GM18867 (cell line): Measurements from ENCODE around the gene TSPAN14.

Experiments
- ATAC-seq: cut with Tn5 transposase; IDR thresholded peaks from one replicate; pipeline ENCODE4 v1.9.1; 2021; ENCODE audit warnings: mild to moderate bottlenecking, moderate library complexity; ENCODE audit not compliant: unreplicated experiment

Gene TSPAN14

DNA sequence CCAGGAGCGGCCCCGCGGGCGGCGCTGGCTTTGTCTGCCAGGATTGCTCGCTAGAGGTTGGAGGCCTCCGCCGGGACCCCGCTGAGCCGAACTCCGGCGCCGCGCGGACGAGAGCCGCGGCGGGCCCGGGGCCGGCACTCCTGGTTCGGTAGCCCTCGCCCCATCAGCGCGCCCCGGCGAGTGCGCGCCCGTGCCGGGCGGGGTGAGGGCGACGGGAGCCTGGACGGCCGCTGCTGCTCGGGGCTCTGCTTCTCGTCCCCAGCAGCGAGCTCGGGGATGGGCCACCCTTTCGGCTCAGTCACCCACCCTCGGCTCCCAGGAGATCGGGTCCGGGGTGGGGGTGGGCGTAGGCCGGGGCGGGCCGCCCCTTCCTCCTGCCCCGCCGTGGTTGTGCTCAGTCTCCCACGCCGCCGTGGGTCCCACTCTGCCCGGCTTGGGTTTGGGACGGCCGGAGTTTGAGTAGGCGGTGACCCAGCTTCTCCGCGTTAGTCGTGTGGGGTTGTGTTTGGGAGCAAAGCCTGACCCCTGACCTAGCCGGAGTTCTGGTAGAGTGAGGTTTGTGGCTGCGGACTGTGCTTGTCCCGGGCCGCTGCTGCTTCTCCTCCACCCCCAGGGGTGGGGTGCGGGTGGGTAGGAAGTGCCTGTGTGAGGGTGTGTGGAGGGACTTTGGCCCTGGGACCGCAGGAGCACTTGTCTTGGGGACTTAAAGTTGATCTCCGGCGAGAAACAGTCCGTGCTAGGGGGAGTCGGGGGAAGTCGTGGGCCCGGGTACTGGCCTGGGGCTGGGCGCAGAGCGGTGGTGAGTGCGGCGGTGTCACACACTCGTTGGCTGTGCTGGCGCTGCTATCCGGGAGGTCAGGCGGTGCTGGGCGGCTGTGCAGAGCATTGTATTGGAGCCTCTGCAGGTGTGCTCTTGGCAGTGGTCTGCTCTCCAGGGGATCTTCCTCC is 677 bp downstream of the TSPAN14 start:
- peak; percentile 23 for ATAC-seq

DNA sequence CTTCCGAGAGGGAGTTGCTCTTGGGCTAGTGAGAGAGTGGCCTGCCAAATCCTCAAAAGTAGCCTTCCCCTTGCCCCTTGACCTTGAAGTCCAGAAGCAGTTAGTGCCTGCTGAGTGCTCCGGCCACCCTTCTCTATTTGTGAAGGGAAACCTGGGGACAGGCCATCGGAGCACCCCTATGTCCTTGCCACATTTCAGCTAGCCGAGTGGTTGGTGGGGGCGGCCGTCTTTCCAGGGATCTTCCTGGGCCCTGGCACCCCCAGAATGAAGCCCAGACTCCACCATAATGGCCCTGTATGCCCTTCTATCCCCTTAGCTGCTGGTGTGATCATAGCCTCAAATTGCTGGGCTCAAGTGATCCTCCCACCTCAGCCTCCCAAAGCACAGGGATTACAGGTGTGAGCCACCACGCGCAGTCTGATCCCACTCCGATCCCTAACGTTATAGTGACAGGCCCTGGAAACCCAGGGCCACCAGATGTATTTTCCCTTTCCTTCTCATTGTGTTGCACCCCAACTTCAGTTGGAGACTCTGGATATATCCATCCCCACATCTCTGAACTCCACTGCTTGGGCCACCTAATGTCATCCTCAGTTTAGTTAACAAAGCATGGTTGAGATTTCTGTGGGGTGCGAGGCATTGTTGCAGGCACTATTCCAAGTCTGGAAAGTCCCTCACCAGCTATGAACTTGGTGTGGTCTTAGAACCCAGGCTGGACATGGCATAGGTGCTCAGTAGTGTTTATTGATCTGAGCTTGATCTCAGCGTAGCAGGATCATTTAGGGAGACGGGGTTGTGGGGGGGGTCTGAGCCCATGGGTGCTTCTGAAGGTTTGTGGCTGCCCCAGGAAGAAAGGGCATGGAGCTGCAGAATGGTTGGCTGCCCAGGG is 1.6 kb downstream of the TSPAN14 start:
- no peak for ATAC-seq

DNA sequence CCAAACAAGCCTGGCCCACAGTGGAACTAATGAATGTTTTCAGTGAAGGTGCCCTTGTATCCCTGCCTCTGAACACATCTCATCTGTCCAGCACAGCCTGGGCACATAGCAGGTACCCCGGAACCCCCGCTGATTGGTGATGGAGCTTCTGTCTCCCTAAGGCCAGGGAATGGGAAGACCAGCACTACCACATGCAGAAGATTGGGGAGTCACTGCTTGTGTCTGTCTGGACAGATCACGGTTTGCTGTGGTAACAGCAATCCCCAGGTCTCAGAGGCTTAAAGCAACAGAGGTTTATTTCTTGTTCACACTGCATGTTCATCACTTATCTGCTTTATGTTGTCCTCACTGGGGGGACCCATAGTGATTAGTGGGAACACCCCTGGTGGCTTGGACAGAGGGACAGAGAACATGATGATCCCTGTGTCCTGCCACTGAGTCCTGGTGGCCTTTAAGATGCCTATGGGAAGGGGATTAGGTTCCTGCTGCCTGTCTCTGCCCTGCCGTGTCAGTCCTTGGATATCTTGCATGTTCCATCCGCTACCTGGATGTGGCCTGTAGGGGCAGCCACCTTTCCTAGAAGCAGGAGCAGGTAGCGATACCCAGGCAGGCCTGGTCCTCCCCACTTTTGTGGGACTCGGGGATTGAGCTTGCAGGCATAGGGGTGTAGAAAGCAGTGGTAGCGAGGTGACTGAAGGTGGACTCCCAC is 3.6 kb downstream of the TSPAN14 start:
- ATAC-seq, result no peak

DNA sequence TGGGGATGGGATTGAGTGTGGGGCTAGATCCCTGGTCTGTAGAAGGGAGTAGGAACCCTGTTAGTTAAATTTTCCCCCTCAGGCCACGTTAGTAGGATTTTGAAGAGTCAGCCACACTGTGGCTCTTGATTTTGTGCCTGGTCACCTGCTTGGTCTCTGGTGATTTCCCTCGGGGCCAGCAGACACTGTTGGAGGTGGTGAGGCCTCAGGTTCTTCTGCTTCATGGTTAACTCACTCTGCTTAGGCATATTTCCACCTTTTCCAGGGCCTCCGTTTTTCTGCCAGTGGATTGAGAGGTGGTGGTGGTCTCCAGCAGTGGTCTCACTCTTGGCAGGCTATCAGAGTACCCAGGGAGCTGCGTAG is 4.1 kb downstream of the TSPAN14 start:
- ATAC-seq, result no peak

DNA sequence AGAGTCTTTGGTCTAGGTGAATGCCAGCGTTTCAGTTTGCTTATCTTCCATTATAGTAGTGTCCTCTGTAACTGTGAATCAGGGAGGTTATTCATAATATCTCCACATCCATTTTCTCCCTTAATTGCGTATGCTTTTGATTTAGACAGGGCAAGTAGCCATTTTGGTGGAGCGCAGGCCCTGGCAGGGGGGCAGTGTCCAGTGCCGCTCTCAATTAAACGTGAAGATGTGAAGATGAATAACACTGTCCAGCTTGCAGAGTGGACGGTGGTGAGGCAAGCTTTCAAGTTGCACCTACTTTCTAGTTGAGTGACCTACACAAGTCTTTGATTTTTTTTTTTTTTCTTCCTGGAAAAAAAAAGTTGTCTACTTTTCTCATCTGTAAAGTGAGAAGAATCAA is 4.5 kb downstream of the TSPAN14 start:
- no peak for ATAC-seq

DNA sequence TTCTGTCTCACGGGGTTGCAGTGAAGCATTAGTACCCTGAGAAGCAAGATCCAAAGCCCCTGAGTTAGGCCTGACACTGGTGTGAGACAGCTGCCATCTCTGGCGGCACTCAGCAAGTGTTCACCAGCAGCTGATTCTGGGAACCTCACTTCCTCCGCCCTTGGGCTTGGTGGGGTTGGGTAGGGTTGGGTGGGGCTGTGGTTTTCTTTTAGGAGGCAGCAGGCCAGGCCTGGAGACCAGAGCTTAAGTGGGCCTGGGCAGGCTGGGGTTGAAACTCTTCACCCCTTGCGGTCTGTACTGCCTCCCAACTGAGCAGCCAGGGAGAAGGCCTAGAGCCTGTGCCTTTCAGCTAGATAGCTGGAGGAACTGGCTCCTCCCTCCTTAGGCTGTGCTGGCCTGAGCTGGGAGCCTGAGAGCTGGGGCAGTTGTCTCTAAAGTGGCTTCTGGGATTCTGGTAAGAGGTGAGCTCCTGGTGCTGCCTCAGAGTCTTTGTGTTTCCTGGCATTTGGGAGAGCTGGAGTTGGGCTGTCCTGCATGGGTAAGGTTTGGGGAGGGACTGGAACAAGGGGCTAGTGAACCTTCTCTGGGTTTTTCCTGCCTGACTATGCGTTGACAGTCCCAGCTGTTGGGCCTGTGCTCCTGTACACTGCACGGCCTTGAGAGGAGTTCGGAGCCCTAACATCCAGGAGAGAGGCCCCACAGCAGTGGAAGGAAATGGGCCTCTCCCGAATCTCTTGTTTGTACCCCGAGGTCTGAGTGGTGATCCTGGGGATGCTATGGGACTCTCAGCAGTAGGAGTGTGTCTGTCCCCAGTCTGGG is 5.1 kb downstream of the TSPAN14 start:
- peak; percentile 41 for ATAC-seq

DNA sequence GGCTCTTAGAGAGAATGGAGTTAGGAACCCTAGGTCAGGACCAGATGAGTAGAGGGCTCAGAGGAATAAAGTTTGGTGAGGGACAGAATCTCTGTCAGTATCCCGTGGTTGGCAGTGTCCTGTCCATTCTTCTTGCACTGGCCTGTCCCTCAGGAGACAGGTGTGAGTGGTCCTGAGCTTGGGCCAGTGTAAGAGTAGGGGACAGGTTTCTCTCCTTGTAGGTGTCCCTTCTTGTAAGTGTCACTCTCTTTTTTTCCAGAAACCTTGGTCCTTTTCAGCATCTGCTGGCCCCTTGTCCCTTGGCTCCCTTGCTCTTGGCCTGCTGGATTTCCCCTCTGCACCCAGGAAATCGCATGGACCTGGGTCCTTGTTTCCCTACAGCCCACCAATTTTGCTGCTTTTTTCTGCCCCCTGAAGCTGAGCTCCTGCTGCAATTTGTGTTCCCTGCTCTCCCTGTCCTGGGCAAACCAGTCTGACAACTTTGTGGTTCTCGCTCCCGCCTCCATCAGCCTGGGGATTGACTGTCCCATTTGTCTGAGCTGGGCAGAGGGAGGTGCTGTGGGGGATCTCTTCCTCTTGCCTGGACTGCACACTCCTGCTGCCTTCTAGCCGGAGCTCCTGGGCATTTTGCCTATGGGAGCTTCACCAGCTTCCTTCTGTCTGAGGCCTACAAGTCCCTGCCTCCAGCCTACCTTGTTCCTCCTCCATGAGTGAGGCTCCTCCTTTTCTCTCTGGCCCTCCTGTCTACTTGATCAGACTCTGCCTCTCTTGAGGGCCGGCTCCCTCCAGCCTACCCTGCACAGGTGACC is 6.5 kb downstream of the TSPAN14 start:
- no peak for ATAC-seq

DNA sequence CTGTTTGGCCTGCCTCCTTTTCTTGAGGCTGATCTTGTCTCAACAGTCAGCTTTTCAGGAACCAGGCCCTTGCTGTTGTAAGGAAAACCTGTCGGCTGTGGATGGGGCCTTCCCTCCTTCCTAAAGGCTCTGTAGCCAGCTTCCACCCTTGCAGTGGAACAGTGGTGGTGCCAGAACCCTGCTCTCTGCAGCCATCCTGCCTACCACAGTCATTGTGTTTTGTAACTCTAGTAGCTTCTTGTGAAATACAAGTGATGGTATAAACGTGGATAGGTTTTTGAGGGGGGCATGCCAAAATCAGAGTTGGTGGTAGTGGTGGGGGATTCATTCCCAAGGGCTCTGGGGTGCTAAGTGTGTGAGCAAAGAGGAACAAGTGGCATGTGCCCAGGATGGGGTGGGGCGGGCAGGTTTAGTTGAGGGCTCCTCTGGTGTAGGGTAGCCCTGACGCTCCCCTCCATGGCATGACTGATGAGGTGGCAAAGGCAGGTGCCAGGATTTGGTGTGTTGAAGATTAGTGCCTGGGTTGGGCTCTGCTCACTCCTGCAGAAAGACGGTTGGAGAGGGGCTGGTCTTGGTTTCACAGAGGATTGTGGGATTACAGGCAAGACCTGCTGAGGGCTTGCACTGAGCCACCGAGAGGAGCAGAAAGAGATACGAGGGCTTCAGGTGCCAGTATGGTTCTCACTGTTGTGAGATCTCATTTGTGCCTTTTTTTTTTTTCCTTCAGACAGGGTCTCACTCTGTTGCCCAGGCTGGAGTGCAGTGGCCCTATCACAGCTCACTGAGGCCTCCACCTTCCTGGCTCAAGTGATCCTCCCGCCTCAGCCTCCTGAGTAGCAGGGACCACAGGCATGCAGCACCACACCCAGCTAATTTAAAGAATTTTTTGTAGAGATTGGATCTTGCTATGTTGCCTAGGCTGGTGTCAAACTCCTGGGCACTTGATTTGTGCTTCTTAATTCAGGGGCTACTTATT is 7.4 kb downstream of the TSPAN14 start:
- ATAC-seq, result no peak

DNA sequence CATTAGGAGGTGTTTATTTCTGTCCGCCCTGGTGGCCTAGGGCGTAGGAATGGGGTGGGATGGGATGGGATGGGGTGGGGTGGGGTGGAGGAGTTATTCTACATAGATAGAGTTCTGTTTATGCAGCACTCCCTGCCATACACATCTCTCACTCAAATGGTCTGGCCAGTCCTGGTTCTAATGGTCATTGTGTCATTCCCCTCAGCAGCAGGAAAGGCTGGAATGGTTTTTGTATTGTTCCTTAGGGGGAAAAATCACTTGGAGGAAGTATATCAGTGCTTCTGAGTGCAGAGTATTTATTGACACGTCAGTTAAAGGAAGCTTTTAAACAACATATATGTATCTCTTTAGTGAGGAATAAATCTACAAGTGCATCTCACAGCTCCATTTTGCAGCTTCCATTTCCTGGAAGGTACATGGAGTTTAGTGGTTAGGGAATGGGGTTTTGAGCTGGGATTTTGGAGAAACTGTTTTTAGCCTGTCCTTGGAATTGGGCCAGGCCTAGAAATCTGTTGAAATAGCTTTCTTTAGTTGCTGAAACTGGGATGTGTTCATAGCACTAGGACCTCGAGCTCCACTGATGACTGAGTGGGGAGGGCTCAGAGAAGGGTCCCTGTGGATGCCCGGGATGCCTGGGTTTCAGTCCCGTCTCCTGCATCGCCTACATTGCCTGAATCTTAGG is 8.3 kb downstream of the TSPAN14 start:
- no peak for ATAC-seq

DNA sequence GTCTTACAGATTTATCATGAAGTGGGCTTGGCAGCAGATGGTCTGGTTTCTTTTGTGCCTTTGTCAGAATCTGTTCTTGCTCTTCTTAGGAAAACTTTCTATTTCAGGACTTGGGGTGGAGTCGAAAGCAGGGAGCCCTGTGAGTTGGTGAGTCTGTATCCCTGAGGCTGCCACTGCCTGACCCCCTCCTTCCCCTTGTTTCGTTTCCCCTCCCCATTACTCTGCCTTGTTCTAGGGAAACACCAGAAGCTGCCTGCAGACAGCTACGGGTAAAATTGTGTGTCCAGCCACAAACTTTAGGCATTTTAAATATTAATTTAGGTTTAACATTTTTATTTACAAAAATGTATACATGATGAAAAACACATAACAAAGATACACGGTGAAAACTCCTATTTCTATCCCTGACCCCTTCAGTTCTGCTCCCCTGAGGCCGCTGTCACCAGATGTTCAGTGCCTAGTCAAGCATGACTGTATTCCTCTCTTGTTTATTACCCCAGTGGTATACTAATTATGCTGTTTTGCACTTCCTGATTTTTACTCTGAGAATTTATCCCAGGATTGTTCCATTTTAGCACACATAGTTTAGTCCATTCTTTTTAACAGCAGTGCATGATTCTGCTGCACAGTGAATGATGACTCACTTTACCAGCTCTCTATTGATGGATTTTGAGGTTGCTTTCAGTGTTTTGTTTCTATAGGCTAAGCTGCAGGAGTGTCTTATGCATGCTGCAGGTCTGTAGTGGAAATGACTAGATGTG is 9.1 kb downstream of the TSPAN14 start:
- peak; percentile 33 for ATAC-seq

DNA sequence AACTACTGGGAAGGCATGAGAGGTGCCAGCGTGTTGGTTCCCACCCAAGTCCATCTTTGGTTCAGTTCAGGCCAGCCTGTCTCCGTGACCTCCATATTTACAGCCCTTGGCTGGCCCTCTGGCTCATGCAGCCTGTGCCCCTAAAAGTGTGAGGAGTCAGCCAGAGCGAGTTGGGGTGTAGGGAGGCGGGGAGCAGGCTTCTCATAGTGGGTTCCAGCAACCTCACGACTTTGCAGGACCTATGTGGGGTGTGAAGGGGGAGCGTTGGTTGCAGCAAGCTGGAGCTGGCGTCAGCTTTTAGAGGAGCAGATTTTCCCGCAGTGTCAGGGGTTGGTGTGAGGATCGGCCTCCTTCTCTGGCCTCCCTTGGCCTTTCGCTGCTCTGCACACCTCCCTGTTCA is 9.8 kb downstream of the TSPAN14 start:
- ATAC-seq, result no peak

DNA sequence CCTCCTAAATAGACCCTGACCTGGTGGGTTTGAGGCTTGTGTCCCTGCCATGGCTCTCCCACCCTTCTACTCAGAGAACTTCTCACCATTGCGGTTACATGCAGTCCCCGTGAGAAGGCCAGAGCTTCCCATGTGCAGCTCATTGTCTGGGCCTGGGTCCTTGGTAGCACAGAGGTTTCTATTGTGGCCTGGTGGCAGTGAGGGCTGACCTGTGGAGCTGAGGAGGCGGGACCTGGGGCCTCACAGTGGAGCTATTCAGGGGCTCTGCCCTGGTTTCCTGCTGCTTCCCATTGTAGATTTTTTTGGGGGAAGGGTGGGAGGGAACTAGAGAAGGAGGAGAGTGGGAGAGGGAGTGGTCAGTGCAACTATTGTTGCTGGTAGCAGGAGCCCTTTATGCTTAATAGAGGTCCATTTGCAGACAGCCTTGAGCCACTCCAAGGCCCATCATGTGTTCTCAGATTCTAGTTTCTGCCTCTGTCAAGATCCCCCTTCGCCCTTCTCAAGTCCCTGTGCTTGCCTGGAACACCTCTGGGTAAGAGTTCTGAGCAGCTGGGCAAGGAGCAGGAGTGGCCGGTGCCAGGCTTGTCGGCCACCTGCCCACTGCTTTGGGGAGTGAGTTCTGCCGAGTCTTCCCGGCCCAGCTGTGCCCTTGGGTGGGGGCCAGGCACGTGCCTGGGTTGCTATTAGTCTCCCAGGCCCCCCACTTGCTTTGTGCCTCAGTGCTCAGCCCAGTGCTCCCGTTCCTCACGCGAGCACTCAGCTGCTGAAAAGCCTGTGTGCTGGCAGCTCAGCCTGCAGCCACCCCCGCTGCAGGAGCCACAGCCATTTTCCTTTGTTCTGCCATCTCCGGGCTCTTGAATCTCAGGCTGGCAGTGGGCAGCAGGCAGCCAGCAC is 10.7 kb downstream of the TSPAN14 start:
- ATAC-seq, result no peak

DNA sequence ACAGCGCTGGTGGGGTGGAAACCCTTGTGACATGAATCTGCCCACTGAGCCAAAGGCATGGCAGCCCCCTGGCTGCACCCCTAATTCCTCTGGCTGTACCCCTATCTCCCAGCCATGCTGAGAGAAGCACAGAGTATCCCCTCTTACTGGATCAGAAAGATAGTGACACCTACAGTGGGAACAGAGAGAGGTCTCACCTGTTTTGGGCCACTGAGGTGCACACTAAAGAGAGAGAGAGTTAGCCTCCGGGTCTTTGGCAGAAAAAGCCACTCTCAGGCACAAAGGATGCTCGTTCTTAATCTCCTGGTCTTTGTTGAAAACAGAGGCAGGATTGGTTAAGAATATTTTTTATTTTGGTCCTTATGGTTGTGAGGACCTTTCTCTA is 11.3 kb downstream of the TSPAN14 start:
- ATAC-seq, result no peak

DNA sequence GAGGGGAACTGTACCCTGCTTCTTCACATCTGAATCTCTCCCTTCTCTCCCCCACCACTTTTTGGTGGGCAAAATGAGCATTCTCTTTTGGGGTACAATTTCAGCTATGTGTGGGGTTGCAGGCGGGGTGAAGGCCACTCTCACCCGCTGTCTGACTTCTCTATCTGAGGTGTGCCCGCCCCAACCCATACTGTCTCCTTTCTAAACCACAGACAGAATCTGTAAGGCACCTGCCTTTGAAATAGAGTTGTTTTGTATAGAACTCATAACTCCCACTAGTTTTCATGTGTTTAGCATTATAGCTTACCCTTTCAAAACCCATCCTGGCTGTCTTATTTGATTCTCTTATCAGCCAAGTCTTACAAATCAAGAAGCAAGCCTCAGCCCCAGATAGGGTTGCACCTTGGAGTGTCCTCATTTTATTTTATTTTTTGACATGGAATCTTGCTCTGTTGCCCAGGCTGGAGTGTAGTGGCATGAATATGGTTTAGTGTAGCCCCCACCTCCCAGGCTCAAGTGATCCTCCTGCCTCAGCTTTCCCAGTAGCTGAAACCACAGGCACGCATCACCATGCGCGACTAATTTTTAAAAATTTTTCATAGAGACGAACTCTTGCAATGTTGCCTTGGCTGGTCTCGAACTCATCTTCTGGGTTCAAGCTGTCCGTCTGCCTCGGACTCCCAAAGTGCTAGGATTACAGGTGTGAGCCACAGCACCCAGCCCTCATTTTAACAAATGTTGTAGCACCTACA is 11.9 kb downstream of the TSPAN14 start:
- peak; percentile 59 for ATAC-seq

DNA sequence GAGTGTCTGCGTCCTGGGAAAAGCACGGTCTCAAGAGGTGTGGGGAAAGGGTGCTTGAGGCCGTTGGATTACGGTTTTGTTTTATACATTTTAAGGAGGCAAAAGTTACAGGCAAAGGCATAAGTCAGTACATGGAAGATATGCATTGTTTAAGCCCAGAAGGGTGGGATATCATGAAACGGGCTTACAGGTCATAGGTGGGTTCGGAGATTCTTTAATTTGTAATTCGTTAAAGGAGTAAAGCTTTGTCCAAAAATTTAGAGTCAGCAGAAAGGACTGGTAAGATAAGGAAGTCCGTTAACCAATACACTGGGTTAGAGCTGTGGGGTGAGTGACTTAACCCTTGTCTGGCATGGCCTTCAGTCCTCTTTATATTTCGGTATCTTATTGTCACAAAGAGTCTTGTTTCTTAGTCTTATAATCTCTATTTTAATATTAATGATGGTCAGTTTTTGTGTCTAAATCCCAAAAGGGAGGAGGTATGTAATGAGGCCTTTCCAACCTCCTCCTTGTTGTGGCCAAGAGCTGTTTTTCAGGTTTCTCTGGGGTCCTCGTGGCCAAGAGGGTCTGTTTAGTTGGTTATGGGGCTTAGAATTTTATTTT is 12.7 kb downstream of the TSPAN14 start:
- ATAC-seq, result no peak
